GM23248 (cell line): ENCODE measurements around the gene DLEU7.

Experiments used
- EZH2 ChIP-seq: fragments of 200-600 bp; sonication (generic); IDR thresholded peaks from 2 replicates; pipeline ENCODE4 v1.6.1; 2018; ENCODE audit warnings: antibody characterized with exemption, mild to moderate bottlenecking; ENCODE audit not compliant: insufficient read depth, poor library complexity, severe bottlenecking
- EZH2phosphoT487 ChIP-seq: fragments of 200-600 bp; sonication (generic); IDR thresholded peaks from 2 replicates; pipeline ENCODE4 v1.6.1; 2018; ENCODE audit warnings: antibody characterized with exemption, moderate library complexity, mild to moderate bottlenecking, low read depth; ENCODE audit not compliant: insufficient read depth

DNA sequence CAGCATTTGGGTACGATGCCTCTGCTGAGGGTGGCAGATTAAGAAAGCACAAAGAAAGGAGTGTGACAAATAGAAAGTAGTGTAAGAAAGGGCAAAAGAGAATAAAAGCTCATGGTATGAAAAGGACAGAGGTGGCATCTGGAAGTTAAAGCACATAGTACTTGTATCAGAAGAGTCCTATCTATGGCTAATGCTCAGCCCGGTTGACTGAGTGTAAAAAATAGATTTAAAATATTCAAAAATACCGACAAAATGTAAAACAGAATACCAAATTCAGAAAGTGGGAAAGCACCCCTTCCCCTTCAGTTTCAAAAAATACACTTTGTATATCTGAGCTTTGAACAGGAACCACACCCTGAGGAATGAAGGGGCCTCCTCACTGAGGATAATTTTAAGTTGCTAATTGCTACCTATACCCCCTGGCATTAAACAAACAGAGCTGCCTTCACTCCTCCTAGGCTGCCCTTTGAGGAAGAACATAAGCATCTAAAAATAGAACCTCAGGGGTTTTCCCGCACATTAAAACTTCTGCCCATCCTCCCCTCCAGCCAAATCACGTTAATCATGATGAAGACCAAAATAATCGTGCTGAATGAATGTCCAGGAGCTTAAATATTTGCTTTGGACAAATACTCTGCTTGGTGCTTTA, 43.3 kb downstream of the DLEU7 start:
- TF ChIP-seq EZH2: no peak
- no peak for TF ChIP-seq EZH2phosphoT487
